Umbilical cord (tissue), 2 donors: ENCODE measurements around the gene CLDND1. TPM values are rescaled to one million over a fixed set of nuclear protein-coding genes. Genes with fewer than 3 reads are reported as not detected.

Source experiments
- DNase-seq: peaks from one replicate; pipeline ENCODE4 v3.0.0-alpha.2; 2015; ENCODE audit warnings: low spot score
- total RNA-seq: library from RNA; depleted of rRNA; stranded (reverse); fragments of >200 nt; gene quantifications from one replicate; pipeline ENCODE4 v1.2.3, GENCODE V29; 2014; ENCODE audit warnings: low replicate concordance; ENCODE audit not compliant: insufficient read depth

Gene CLDND1
- total RNA-seq, 1 donor from 2014 or later, result 145 TPM

- no peak for DNase-seq
Measured at GRCh38 chr3:98551754-98552153, 29.1 kb upstream of the CLDND1 start.

DNA sequence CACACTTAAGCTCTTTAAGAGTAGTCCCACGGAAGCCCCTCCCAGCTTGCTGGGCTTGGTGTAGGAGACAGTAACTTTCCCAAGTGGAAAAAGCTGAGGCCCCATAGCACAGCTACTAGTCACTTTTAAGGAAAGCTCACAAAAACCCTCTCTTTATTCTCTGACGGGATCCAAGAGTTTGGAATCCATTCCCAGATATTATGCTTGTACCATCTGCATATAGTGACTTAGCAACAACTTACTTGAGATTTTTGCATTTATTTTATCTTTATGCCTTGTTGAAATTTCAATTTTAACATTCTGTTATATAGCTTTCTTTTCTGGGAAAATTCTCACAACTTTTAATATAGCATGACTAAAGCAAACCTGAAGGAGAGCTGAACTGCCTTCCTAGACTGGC, 28.5 kb upstream of the CLDND1 start:
- peak; percentile 1 for DNase-seq

- no peak for DNase-seq
Measured at GRCh38 chr3:98550833-98551232, 28.1 kb upstream of the CLDND1 start.

DNA sequence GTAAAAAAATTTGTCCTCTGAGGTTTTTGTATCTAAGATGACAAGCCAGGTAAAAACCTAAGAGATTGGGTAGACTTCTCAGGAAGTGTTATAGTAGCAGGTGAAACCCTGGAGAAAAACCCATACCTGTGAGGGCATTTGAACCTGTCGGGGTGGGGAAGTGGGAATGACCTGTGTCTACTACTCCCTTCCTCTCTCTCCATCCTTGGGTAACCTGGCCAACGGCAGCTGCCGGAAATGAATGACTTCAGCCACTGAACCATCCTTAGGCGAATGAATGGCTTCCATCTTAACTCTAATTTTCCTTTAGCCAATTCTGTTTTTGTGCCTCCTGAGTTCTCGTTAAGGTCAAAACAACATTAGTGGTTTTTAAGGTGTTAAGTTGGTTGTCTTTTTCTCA, 25.8 kb upstream of the CLDND1 start:
- no peak for DNase-seq

- no peak for DNase-seq
Measured at GRCh38 chr3:98545940-98546339, 23.2 kb upstream of the CLDND1 start.

DNA sequence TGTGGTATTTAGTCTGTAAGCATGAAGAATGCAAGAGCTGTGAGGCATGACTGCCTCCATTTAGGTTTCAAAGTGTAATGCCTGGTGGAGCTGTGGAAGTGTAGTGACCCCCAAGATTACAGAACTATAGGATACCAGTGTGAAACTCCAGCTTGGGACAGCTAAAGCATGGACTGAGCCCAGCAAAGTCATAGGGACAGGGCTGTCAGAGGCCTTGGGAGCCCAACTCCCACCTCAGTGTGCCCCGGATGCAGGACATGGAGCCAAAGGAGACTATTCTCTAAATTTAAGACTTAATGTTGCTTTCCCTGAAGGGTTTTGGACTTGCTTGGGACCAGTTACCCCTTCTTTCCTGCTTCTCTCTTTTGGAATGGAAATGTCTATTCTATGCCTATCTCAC, 19.9 kb upstream of the CLDND1 start:
- DNase-seq, result no peak

DNA sequence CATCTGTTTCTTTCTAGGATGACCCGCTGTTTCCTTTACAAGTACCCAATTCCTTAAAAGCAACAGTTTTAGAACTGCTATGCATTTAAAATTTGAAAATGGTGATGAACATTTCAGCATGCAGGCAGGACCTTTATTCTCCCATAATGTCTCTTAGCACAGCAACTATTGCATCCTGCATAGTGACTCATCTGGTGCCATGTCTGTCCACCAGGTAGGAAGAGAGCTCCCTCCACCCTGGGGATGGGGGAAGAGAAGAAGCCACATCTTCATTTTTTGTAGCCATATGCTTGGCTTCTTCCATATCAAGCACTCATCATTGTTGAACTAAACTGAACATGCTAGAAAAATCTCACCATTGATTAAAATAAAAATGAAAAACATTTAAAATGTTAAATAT, 19.0 kb upstream of the CLDND1 start:
- DNase-seq, result no peak

- DNase-seq, result no peak
Measured at GRCh38 chr3:98540346-98540745, 17.6 kb upstream of the CLDND1 start.

GRCh38 chr3:98536456-98537017, 13.8 kb upstream of the CLDND1 start:
- DNase-seq, result no peak

GRCh38 chr3:98534734-98535133, 12.0 kb upstream of the CLDND1 start:
- no peak for DNase-seq

GRCh38 chr3:98534168-98534567, 11.5 kb upstream of the CLDND1 start:
- no peak for DNase-seq

DNA sequence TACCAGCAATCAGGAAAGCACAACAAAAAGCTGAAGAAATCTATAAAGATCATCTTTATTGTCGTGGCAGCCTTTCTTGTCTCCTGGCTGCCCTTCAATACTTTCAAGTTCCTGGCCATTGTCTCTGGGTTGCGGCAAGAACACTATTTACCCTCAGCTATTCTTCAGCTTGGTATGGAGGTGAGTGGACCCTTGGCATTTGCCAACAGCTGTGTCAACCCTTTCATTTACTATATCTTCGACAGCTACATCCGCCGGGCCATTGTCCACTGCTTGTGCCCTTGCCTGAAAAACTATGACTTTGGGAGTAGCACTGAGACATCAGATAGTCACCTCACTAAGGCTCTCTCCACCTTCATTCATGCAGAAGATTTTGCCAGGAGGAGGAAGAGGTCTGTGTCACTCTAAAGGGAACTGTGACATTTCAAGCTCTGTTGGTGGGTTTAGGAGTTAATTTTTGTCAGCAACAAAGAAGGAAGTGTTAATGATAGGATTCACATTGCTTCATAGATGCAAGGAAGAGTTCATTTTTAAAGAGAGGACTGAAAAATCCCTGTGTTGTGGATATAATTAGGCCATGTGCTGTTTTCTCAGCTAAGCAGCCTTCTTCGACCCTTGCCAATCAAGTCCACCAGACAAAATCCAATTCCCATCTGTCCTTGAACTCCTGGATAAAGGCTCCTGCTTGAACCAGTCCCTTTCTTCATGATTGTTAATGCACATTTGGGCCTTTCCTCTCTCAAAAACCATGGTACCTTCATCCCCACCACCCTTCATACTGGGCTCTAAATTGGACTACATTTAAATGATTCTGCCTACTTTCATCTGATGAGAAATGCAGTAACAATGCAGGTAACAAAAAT, 10.2 kb upstream of the CLDND1 start:
- no peak for DNase-seq

DNA sequence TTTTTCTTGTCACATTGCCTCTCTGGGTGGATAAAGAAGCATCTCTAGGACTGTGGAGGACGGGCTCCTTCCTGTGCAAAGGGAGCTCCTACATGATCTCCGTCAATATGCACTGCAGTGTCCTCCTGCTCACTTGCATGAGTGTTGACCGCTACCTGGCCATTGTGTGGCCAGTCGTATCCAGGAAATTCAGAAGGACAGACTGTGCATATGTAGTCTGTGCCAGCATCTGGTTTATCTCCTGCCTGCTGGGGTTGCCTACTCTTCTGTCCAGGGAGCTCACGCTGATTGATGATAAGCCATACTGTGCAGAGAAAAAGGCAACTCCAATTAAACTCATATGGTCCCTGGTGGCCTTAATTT, 9.6 kb upstream of the CLDND1 start:
- DNase-seq, result no peak

GRCh38 chr3:98531622-98532274, 9.0 kb upstream of the CLDND1 start, which contains the start of gene GPR15:
TSS of gene GPR15 (plus strand) at chr3:98531978. CDS start at chr3:98532034, 56 bp downstream.
- no peak for DNase-seq

DNA sequence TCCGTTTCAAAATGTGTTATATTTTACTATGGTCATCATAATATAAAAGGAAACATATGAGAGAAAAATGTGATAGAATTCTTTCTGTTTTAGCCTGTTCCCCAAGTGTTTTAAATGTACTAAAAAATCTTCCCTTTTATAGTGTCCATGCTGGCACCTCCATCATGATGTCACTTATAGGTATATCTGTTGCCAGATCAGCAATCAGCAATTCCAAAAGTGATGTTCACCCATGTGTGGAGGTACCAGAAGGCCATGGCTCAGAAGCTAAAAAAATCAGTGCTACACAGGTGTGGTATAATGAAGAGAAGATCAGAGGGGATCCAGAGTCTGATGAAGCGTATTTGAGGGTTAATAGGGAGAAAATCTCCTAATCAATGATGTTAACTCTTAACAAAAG, 8.0 kb upstream of the CLDND1 start:
- no peak for DNase-seq

- DNase-seq, result no peak
Measured at GRCh38 chr3:98529856-98530459, 7.3 kb upstream of the CLDND1 start.

DNA sequence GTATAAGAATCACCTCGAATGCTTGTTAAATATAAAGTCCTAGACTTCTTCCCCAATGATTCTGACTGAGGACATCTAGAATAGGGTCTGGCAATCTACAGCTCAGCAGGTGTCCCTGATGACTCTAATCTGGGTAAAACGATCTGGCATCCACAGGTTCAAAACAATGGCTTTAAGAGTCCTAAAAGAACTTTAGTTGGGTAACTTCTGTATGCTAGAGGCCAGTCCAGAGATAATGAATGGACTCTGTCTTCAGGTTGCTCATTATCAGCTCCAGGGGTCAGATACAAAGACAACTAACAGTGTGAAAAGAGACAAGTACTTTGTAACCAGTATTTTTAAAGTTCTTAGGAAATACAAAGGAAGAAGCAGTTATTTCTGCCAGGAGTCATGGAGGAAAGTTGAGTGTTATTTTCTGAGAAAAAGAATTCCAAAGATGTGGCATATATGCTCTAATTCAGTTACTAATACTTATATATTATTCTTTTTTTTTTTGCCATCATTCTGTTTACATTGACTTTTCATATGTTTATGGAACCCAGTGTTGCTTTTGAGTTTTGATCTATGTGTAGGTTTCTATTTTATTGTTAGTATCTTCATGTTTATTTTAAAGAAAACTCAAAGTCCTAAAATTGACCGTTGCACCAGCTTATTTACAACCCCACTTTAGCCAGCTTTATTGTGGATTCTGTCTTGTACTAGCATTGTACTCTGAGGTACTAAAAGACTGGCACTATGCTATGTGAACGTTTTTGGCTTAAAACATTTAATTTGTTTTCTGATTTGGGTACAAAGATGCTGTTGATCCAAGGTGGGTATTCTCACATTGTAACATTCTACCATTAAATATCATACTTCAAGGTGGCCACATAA, 6.0 kb upstream of the CLDND1 start:
- no peak for DNase-seq

GRCh38 chr3:98525494-98525893, 2.8 kb upstream of the CLDND1 start:
- DNase-seq, result no peak

- peak; percentile 82 for DNase-seq
Measured at GRCh38 chr3:98521897-98522543, 682 bp downstream of the CLDND1 start.

DNA sequence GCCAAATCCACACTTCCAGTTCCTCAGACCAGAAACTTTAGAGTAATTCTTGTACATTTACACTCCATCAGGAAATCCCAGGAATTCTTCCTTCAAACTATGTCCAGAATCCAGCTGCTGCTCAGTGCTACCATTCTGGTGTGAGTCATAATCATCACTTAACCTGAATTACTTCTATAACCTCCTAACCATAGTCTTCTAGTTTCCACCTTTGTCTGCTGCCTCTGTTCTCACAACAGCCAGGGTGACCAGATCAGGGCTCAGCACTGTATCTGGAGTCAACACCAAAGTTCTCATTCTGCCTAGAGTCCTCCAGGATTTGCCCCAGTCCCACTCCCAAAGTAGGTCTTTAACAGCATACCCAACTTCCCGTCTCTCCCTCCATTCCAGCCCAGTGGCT, 3.4 kb downstream of the CLDND1 start:
- DNase-seq, result no peak

DNA sequence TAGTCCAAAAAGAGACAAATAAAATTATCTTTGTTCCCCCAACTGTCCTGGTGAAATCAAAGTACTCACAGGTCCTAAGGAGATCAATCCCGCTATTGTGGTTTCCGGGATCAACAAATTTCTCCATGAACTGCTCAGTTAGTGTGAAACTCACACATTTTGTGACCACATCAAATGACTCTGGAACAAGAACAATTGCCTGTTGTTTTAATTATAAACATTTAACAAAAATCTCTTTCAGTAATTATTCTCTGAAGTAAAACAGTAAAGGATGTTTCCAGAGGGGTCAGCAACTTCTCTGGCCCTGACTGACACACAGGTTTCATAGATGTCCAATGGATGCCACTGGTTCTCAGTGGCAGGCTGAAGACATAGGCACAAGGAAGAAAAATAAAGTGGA, 3.9 kb downstream of the CLDND1 start:
- DNase-seq, result no peak
